ENCODE measurements around the gene AP4E1.

- TF ChIP-seq CTCF (conservative IDR thresholded peaks at IDR 0.05; ENCODE audit: low read length) (no peak), EZH2phosphoT487 (IDR thresholded peaks at IDR 0.05; ENCODE audit: borderline replicate concordance, low read depth, low read length) (no peak)
Measured at GRCh38 chr15:50906954-50907600, 1.4 kb upstream of the AP4E1 start.

All from OCI-LY7 (cell line).